Fibroblast of peridontal ligament (primary cell): Measurements from ENCODE around the gene ASIC2.
"Not testable (repeated sequence)": the region's sequence is repeated elsewhere in the genome, so short reads cannot be mapped to it uniquely, and the experiment has no call there.

Experiments used
- DNase-seq: peaks from one replicate; pipeline ENCODE4 v3.0.0-alpha.2; 2010; ENCODE audit errors: extremely low read depth

ASIC2 gene

DNA sequence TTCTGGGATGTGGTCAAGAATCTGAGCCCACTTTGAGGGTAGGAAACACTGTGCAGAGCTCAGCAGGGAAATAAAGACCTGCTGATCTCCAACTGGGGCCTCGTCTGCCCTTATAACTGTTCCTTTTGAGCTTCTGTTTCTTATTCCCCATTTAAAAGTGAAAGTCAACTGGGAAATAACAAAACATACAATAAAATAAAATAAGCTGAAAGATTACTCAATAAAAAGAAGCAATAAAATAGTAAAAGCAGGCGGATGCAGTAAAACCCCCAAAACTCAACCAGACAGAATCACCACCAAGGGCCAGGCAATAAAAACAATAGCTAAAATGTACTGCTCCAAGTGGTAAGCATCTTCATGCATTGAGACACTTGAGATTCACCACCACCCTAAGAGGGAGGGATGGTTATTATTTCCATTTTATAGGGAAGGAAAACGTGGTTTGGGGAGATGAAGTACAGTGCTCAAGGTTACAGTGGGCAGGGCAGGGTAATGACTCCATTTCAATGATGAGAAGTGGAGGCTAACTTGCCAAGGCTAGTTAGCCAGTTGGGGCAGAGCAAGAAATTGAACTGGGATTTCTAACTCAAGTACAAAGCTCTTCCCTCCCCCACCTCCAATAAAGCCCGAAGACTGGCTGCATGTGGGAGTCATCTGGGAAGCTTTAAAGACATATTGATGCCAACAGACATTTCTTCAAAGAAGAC lies 307.9 kb downstream of the ASIC2 start:
- DNase-seq, result no peak

DNA sequence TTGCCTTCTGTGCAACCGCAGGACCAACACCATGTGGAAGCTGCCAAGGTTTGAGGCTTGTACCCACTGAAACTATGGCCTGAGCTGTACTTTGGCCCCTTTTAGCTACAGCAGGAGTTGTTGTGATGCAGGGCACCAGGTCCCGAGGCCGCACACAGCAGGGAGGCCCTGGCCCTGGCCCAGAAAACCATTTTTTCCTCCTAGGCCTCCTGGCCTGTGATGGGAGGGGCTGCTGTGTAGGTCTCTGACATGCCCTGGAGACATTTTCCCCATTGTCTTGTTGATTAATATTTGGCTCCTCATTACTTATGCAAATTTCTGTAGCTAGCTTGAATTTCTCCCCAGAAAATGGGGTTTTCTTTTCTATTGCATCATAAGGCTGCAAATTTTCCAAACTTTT lies 311.5 kb downstream of the ASIC2 start:
- not testable (repeated sequence) for DNase-seq

DNA sequence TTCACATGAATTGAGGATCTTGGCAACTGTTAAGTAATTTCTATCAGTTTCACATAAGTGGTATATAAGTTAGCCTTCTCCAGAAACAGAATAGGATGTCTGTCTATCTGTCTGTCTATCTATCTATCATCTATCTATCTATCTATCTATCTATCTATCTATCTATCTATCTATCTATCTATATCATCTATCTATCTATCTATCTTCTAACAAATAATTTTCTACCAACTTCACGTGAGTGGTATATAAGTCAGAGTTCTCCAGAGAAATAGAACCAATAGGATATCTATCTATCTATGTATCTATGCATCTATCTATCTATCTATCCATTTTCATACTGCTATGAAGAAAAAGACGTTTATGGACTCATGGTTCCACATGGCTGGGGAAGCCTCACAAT lies 312.9 kb downstream of the ASIC2 start:
- DNase-seq, result no peak

DNA sequence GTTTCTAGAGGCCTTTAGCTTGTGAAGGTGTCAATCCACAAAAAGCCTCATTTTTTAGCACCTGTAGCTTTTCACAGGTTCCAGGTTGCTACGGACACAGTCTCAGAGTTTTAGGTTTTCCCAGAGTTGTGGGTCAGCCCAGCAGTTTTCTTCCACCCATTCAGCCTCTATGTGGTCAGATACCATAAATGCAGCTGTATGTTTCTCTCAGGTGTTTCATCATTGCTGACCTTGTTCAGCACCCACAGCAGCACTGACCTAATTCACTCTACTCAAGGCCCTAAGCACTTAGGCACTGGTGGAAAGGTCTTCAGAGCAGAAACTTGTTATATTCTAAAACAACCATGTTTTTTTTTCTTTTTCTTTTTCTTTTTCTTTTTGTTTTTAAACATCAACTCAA lies 316.5 kb downstream of the ASIC2 start:
- no peak for DNase-seq

DNA sequence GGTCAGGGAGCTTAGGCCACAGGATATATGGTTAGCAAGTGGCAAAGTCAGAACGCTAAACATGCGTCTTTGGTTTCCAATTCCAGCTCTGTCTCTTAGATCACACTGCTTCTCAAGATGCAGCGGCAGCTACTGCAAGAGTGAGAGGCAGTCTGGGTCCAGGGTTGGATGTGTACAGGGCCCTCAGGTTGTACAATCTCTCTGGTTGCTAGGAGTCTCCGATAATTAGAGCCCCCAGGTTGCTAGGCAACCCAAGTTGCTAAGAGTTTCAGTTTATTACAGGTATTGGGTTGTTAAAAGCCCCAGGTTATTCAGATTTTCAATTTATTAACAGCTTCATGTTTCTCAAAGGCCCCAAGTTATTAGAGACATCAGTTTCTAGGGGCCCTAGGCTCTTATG lies 317.0 kb downstream of the ASIC2 start:
- no peak for DNase-seq

DNA sequence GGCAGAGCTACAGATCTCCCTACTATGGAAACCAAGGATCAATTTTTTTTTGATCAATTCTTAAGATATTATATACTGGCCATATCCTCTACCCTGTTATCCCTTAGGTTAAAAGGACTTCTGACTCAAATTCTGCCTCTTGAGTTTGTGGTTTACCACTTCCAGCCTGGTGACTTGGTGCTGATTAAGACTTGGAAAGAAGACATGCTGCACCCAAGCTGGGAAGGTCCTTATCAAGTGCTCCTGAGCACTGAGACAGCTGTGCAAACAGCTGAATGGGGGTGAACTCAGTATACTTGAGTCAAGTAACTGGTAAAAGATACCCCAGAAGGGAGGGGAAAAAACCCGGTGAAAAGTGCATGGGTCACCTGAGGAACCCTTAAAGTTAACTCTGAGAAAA lies 321.9 kb downstream of the ASIC2 start:
- no peak for DNase-seq

DNA sequence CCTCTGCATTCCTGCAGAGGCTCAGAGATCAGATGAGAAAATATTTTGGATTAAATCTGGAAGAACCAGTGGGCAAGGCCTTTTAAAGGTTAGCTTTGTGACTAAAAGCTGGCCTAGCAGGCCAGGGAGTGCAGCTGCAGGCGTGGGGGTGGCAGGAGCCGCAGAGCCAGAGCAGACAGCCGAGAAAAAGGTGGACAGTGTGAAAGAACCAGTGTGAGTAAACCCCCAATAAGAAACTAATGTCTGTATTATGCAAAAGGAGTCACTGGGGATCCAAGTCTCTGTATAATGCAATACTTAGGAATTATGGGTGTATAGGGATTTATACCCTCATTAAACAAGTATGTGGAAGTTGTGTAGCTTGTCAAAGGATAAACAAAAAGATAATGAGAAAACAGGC lies 322.8 kb downstream of the ASIC2 start:
- no peak for DNase-seq

DNA sequence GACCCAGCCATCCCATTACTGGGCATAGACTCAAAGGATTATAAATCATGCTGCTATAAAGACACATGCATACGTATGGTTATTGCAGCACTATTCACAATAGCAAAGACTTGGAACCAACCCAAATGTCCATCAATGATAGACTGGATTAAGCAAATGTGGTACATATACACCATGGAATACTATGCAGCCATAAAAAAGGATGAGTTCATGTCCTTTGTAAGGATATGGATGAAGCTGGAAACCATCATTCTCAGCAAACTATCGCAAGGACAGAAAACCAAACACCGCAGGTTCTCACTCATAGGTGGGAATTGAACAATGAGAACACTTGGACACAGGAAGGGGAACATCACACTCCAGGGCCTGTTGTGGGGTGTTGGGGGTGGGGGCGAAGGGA lies 323.9 kb downstream of the ASIC2 start:
- not testable (repeated sequence) for DNase-seq

DNA sequence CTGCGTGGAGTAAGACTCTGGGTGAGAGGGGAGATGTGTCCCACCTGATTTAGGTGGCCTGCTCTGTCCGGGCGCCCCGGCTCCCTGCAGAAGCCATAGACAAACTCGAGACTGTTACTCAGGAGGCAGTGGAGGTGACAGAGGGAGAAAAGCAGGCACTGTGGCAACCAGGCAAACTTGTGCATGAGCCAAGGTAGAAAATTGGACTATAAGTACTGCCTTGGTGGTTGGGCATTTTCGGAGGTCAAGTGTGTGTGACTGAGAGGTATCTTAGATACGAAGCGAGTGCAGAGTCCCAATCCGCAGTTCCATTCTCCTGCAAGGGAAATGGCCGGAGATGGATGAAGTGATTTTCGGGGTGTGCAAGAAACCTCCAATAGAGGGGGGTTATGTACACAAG lies 328.6 kb downstream of the ASIC2 start:
- no peak for DNase-seq
